Stimulated activated CD4-positive, alpha-beta T cell treated with anti-CD3 and anti-CD28 coated beads, TNF-alpha, amount 100 ng/mL, for 24 hours (primary cell): ENCODE results near the gene TBX20.
"Not testable (repeated sequence)": the region's sequence is repeated elsewhere in the genome, so short reads cannot be mapped to it uniquely, and the experiment has no call there.

ENCODE experiments used
- DNase-seq, 3 experiments: peaks; one replicate each; pipeline ENCODE4 v3.0.0-alpha.2; 2020; ENCODE audit warnings: low read depth in 3 of 3

The TBX20 gene

DNA sequence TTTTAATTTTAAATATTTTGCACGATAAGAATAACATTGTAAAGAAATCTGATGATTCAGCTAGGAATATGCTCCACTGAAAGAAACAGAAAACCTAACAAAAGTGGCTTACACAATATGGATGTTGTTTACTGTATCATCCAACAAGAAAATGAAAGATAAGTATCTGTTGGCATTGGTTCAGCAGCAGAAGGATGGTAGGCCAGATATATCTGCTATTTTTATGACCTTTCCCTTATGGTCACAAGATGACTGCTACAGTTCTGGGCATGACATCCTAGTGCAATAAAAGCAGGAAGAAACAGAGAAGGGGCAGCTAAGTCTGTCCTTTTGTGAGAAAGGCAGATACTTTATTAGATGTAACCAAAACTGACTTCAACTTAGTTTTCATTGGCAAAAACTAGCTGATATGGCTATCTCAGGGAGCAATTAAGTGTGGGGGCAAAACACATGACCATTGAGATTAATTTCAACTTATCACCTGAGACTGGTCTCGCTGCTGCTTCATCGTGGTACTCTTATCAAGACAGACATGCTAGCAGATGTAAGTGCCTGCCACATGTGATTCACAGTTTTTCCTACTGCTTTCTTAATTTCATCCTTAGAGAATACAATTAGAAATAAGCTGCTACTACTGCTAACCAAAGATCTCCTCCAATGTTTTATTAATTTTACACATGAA is 92.7 kb downstream of the TBX20 start:
- DNase-seq: not testable (repeated sequence)
